HuH-7.5 (cell line): Measurements from ENCODE around the gene CTR9.

Experiments used
- DNase-seq: peaks from one replicate; pipeline ENCODE4 v3.0.0; 2011; ENCODE audit warnings: low spot score

The CTR9 gene

GRCh38 chr11:10750838-10751580, at the start of gene CTR9:
TSS of gene CTR9 (plus strand) at chr11:10751246. CDS start at chr11:10751413, 167 bp downstream.
- peak; percentile 47 for DNase-seq

- no peak for DNase-seq
These were observed 49.1 kb upstream of the CTR9 start for GRCh38 chr11:10701982-10702381.

- no peak for DNase-seq
These were observed 42.9 kb upstream of the CTR9 start for GRCh38 chr11:10708131-10708530.

GRCh38 chr11:10709299-10710086, 41.6 kb upstream of the CTR9 start:
- DNase-seq = no peak

- DNase-seq = no peak
These were observed 35.5 kb upstream of the CTR9 start for GRCh38 chr11:10715571-10715970.

- DNase-seq = no peak
These were observed 34.9 kb upstream of the CTR9 start for GRCh38 chr11:10716122-10716521.

- no peak for DNase-seq
These were observed 34.3 kb upstream of the CTR9 start for GRCh38 chr11:10716543-10717259.

- no peak for DNase-seq
These were observed 31.4 kb upstream of the CTR9 start for GRCh38 chr11:10719616-10720015.

- DNase-seq = no peak
These were observed 30.1 kb upstream of the CTR9 start for GRCh38 chr11:10720881-10721376.

- no peak for DNase-seq
These were observed 28.7 kb upstream of the CTR9 start for GRCh38 chr11:10722307-10722706.

GRCh38 chr11:10725114-10725906, 25.7 kb upstream of the CTR9 start:
- DNase-seq = no peak

GRCh38 chr11:10725907-10726253, 25.2 kb upstream of the CTR9 start:
- no peak for DNase-seq

GRCh38 chr11:10727146-10727851, 23.7 kb upstream of the CTR9 start:
- no peak for DNase-seq

- DNase-seq = peak; percentile 13
These were observed 22.9 kb upstream of the CTR9 start for GRCh38 chr11:10728154-10728553.

GRCh38 chr11:10728789-10729472, 22.1 kb upstream of the CTR9 start:
- DNase-seq = no peak

- DNase-seq = no peak
These were observed 20.9 kb upstream of the CTR9 start for GRCh38 chr11:10730151-10730550.

GRCh38 chr11:10731064-10731680, 19.9 kb upstream of the CTR9 start:
- DNase-seq = no peak

- peak; percentile 74 for DNase-seq
These were observed 15.3 kb upstream of the CTR9 start for GRCh38 chr11:10735481-10736475.
